ENCODE results near the gene ILDR2. TPM values are rescaled to one million over a fixed set of nuclear protein-coding genes. Genes with fewer than 3 reads are reported as not detected.

The ILDR2 gene
- total RNA-seq, 1 donor from 2014 or later: not detected

- DNase-seq (ENCODE audit: low read depth) (no peak), FAIRE-seq (no peak)
- TF ChIP-seq CTCF (IDR thresholded peaks at IDR 0.05; ENCODE audit: insufficient read depth, low read length, severe bottlenecking): no peak
- no peaks in the 10 kb centered on the region for H3K27me3 ChIP-seq (ENCODE audit: control insufficient read depth, insufficient read depth, low read length)
- H3K4me3 ChIP-seq (ENCODE audit: low read depth, low read length): no peak overlapping the region
- no peaks in the 10 kb centered on the region for H3K36me3 ChIP-seq (ENCODE audit: control insufficient read depth, insufficient read depth, low read length)
Measured at GRCh38 chr1:166960858-166961474, 14.4 kb downstream of the ILDR2 start.

- no peaks in the 10 kb centered on the region for H3K27me3 ChIP-seq (ENCODE audit: control insufficient read depth, insufficient read depth, low read length)
- no peaks in the 10 kb centered on the region for H3K36me3 ChIP-seq (ENCODE audit: control insufficient read depth, insufficient read depth, low read length)
- no peak for TF ChIP-seq CTCF (IDR thresholded peaks at IDR 0.05; ENCODE audit: insufficient read depth, low read length, severe bottlenecking)
- FAIRE-seq (no peak), DNase-seq (ENCODE audit: low read depth) (no peak)
- H3K4me3 ChIP-seq (ENCODE audit: low read depth, low read length): no peak overlapping the region
Measured at GRCh38 chr1:166956872-166957271, 18.5 kb downstream of the ILDR2 start.

DNA sequence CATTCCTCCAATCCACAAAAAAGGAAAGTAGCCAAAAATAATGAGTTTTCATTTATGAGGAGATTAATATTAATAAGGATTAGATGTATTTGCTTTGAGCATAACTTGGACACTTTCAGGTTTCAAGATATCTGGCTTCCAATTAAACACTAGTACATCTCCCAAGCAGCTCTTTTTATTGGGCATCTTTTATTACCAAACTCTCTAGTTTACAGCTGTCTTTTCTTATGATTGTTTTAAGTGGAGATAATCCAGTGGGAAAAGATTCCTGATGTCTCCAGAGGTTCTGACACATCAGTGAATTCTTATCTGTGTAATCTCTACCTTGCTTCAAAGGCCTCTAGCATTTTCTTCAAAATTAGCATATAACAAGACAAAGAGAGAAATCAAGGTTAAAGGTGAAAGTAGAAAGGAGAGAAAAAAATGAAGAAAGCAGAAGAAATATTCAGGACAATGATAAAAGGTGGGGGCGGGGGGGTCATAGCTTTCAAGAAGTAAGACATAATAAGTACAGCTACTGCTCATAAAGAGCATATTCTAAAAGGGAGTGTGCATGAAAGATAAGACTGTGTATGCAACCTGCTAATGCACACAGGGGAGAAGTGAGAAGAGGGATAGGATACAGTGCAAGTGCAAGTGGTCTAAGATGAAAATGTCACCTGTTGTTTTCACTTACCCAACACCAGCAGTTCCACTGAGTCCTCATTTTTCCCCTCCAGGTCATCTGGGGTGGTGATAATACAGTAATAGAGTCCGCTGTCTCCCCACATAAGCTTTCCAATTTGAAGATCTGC lies 19.1 kb downstream of the ILDR2 start:
- H3K27me3 ChIP-seq (ENCODE audit: control insufficient read depth, insufficient read depth, low read length): no peaks in the 10 kb centered on the region
- H3K36me3 ChIP-seq (ENCODE audit: control insufficient read depth, insufficient read depth, low read length): no peaks in the 10 kb centered on the region
- no peak overlapping the region for H3K4me3 ChIP-seq (ENCODE audit: low read depth, low read length)
- FAIRE-seq: peak; percentile 40
- DNase-seq (ENCODE audit: low read depth): no peak
- TF ChIP-seq CTCF (IDR thresholded peaks at IDR 0.05; ENCODE audit: insufficient read depth, low read length, severe bottlenecking): no peak

- Histone ChIP-seq H3K4me3 (ENCODE audit: low read depth, low read length) (no peak overlapping the region), H3K36me3 (ENCODE audit: control insufficient read depth, insufficient read depth, low read length) (no peaks in the 10 kb centered on the region), H3K27me3 (ENCODE audit: control insufficient read depth, insufficient read depth, low read length) (peaks cover 7% of the 10 kb centered on the region)
- no peak for TF ChIP-seq CTCF (IDR thresholded peaks at IDR 0.05; ENCODE audit: insufficient read depth, low read length, severe bottlenecking)
- DNase-seq (ENCODE audit: low read depth) (no peak), FAIRE-seq (no peak)
Measured at GRCh38 chr1:166953491-166953890, 21.8 kb downstream of the ILDR2 start.

DNA sequence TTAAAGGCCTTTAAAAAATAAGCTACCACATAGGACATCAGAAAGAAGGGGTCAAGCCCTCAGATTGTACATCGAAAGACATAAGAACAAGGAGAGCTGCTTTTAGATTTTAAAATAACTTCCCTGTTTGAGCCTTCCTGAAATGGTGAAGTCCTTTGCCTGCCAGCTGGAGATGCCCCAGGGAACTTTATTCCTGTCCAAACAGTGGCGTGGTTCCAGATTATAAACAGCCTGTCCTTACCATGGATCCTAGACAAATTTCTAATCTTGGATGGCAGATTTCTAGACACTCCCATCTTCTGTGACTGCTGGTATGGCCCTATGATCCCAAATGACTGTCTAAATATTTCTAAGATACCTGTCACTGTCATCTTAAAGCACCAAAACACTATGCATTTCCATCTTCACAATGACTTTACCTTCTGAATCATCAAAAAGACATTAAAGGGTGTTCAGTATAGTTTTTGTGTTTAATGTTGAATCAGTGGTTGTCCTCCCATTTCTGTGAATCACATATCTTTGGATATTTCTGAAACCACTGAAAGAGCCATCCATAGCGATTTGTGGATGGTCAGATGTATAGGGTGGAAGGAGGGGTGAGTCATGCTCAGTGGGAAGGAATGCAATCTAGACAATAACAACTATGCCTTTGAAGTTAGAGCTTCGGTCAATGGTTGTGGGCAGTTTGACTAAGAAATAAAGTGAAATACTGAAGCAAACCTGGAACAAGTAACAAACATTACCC lies 23.2 kb downstream of the ILDR2 start:
- Histone ChIP-seq H3K27me3 (ENCODE audit: control insufficient read depth, insufficient read depth, low read length) (peaks cover 16% of the 10 kb centered on the region), H3K4me3 (ENCODE audit: low read depth, low read length) (no peak overlapping the region), H3K36me3 (ENCODE audit: control insufficient read depth, insufficient read depth, low read length) (no peaks in the 10 kb centered on the region)
- TF ChIP-seq CTCF (IDR thresholded peaks at IDR 0.05; ENCODE audit: insufficient read depth, low read length, severe bottlenecking): no peak
- FAIRE-seq (no peak), DNase-seq (ENCODE audit: low read depth) (peak; percentile 60)
